Osteoblast (primary cell): ENCODE results near the gene ANO6. TPM values are rescaled to one million over a fixed set of nuclear protein-coding genes. Genes with fewer than 3 reads are reported as not detected.
A peak's percentile ranks its signal among the peaks of the same experiment; 100 is the strongest.

Source experiments
- DNase-seq: peaks from one replicate; pipeline ENCODE4 v3.0.0; 2011; ENCODE audit warnings: low spot score, mixed read lengths; ENCODE audit not compliant: insufficient read length; ENCODE audit errors: missing footprints
- H2AFZ ChIP-seq: 2 replicates; pipeline ENCODE4 v1.6.0; 2011; ENCODE audit warnings: mild to moderate bottlenecking, low read length
- H3K27ac ChIP-seq: 2 replicates; pipeline ENCODE4 v1.5.1; 2011; ENCODE audit warnings: mild to moderate bottlenecking, low read depth, low read length, moderate library complexity
- H3K27me3 ChIP-seq: 2 replicates; pipeline ENCODE4 v1.6.0; 2012; ENCODE audit warnings: mild to moderate bottlenecking, control low read depth, inconsistent platforms, low read length, moderate library complexity; ENCODE audit not compliant: insufficient read depth
- H3K36me3 ChIP-seq: 2 replicates; pipeline ENCODE4 v1.5.1; 2011; ENCODE audit warnings: mild to moderate bottlenecking, low read length, control low read depth, moderate library complexity; ENCODE audit not compliant: insufficient read depth
- H3K4me1 ChIP-seq: 2 replicates; pipeline ENCODE4 v1.5.1; 2011; ENCODE audit warnings: mild to moderate bottlenecking, low read length, control low read depth, moderate library complexity; ENCODE audit not compliant: insufficient read depth
- H3K4me2 ChIP-seq: 2 replicates; pipeline ENCODE4 v1.6.0; 2011; ENCODE audit warnings: mild to moderate bottlenecking, low read length; ENCODE audit not compliant: insufficient read depth
- H3K4me3 ChIP-seq: fragments of 200-600 bp; sonication (generic); 3 replicates; pipeline ENCODE4 v1.5.1; 2012; ENCODE audit warnings: mild to moderate bottlenecking, low read length, inconsistent platforms; ENCODE audit not compliant: insufficient read depth
- H3K79me2 ChIP-seq: 2 replicates; pipeline ENCODE4 v1.6.0; 2012; ENCODE audit warnings: mild to moderate bottlenecking, low read length, control low read depth, inconsistent platforms; ENCODE audit not compliant: insufficient read depth
- H3K9me3 ChIP-seq: 2 replicates; pipeline ENCODE4 v1.5.1; 2011; ENCODE audit warnings: low read depth, low read length, control low read depth
- H4K20me1 ChIP-seq: 2 replicates; pipeline ENCODE4 v1.6.0; 2012; ENCODE audit warnings: mild to moderate bottlenecking, low read length, control low read depth; ENCODE audit not compliant: insufficient read depth
- CTCF ChIP-seq: IDR thresholded peaks from 2 replicates; pipeline ENCODE4 v1.5.1; 2011; ENCODE audit warnings: mild to moderate bottlenecking, low read depth, low read length, moderate library complexity; ENCODE audit errors: extremely low read depth
- total RNA-seq: library from RNA; depleted of rRNA; stranded (reverse); fragments of >200 nt; gene quantifications from 2 replicates; pipeline ENCODE4 v1.2.3, GENCODE V29; 2012

Gene ANO6
- total RNA-seq, 1 donor, result 49.9 TPM

GRCh38 chr12:45227316-45228067 is 11.6 kb downstream of the ANO6 start:
- peaks cover 65% of the 10 kb centered on the region for H3K79me2 ChIP-seq
- no peak overlapping the region for H3K4me3 ChIP-seq
- H3K36me3 ChIP-seq, result no peaks in the 10 kb centered on the region
- H3K9me3 ChIP-seq, result no peaks in the 10 kb centered on the region
- DNase-seq, result no peak
- H3K4me1 ChIP-seq, result peaks cover 18% of the 10 kb centered on the region
- no peaks in the 10 kb centered on the region for H3K27me3 ChIP-seq
- H2AFZ ChIP-seq, result no peak overlapping the region
- no peak for TF ChIP-seq CTCF
- no peak overlapping the region for H3K27ac ChIP-seq
- H4K20me1 ChIP-seq, result peaks cover 10% of the 10 kb centered on the region
- H3K4me2 ChIP-seq, result no peak overlapping the region

DNA sequence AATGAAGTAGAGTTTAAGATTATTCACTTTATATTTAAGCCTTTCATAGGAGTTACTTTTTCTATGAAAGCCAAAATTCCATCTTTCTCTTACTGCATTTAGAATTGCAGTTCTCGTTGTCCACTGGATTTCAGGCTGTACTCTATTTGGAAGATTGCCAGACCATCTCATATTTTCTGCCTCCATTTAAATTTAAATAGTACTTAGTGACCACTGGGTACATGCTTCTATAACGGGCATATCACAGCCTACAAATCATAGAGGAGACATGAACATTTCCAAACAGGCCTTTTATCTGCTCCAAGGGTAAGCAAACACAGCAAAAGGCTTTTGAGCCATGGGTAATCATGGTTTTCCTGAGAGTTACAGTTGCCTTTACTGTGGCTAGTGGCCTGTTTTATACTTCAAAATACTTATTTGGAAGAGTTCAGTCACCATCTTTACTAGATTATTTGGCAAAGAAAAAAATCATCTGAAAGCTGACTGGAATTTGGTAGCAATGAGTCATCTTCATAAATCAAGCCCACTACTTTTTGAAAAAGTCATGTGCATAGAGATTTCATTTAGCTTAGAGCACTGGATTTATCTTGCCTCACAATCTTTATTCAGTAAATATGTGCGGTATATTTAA is 15.7 kb downstream of the ANO6 start:
- peaks cover 40% of the 10 kb centered on the region for H3K79me2 ChIP-seq
- peak overlapping the region; percentile 74 for H2AFZ ChIP-seq

DNA sequence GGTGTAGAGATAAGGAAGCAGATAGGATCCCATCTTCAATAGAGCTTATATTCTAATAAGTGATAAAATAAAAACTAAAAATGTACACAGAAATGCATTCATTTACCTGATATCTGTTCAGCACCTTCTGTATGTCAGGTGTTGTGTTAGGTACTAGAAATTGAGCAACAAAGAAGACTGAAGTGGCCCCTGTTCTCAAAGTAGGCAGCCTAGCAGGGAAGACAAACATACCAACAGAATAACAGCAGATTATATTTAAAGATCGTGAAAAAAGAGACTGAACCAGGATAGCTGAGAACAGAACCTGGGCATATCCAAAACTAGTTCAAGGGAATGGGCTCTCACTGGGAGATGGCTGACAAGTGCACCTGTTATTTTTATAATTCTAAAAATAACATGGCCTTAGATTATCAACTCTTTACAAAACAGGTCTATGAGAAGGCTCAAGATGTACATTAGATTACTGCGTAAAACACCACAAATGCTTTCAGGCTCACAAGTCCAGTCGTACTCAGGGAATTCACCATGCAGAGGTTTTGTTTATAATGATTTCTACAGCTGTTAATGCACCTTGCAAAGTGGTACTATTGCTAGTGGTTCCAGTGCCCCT is 16.4 kb downstream of the ANO6 start:
- Histone ChIP-seq H3K4me1 (peaks cover 50% of the 10 kb centered on the region), H3K4me3 (peak overlapping the region; percentile 10), H3K4me2 (peak overlapping the region; percentile 67), H4K20me1 (peaks cover 3% of the 10 kb centered on the region), H3K9me3 (no peaks in the 10 kb centered on the region), H2AFZ (no peak overlapping the region), H3K36me3 (no peaks in the 10 kb centered on the region), H3K27ac (peak overlapping the region; percentile 99), H3K79me2 (peaks cover 38% of the 10 kb centered on the region), H3K27me3 (no peaks in the 10 kb centered on the region)
- DNase-seq, result no peak
- no peak for TF ChIP-seq CTCF

More for the DNA sequence above, 15.7 kb downstream of the ANO6 start:
- Histone ChIP-seq H3K27ac (peak overlapping the region; percentile 99), H3K27me3 (no peaks in the 10 kb centered on the region), H3K9me3 (no peaks in the 10 kb centered on the region), H3K4me2 (peak overlapping the region; percentile 67), H3K4me1 (peaks cover 50% of the 10 kb centered on the region), H3K4me3 (no peak overlapping the region), H3K36me3 (no peaks in the 10 kb centered on the region), H4K20me1 (peaks cover 3% of the 10 kb centered on the region)
- no peak for DNase-seq
- TF ChIP-seq CTCF, result no peak
